ENCODE data around the gene SLC6A1. TPM values are rescaled to one million over a fixed set of nuclear protein-coding genes. Genes with fewer than 3 reads are reported as not detected.
A peak's percentile ranks its signal among the peaks of the same experiment; 100 is the strongest.

The SLC6A1 gene
- total RNA-seq, 1 donor from 2014 or later = 7.5 TPM

GRCh38 chr3:11019116-11019819 is 26.7 kb downstream of the SLC6A1 start:
- Mint-ChIP-seq H3K4me3 (ENCODE audit: unreplicated experiment) (no peak overlapping the region), H3K27ac (ENCODE audit: unreplicated experiment) (peak overlapping the region; percentile 34), H3K36me3 (ENCODE audit: low read depth, unreplicated experiment) (peaks cover 15% of the 10 kb centered on the region), H3K27me3 (ENCODE audit: unreplicated experiment) (peaks cover 6% of the 10 kb centered on the region), H3K9me3 (ENCODE audit: unreplicated experiment) (no peaks in the 10 kb centered on the region), H3K4me1 (ENCODE audit: unreplicated experiment) (peaks cover 30% of the 10 kb centered on the region)
- no peak for DNase-seq (ENCODE audit: low spot score)
- no peak for TF ChIP-seq CTCF (IDR thresholded peaks at IDR 0.05; ENCODE audit: unreplicated experiment)

- Mint-ChIP-seq H3K27ac (ENCODE audit: unreplicated experiment) (no peak overlapping the region), H3K27me3 (ENCODE audit: unreplicated experiment) (peaks cover 6% of the 10 kb centered on the region)
- TF ChIP-seq CTCF (IDR thresholded peaks at IDR 0.05; ENCODE audit: unreplicated experiment) = no peak
Measured at GRCh38 chr3:11020764-11021163, 28.2 kb downstream of the SLC6A1 start.

GRCh38 chr3:11021611-11022011 is 29.1 kb downstream of the SLC6A1 start:
- Mint-ChIP-seq H3K4me3 (ENCODE audit: unreplicated experiment) (no peak overlapping the region), H3K27ac (ENCODE audit: unreplicated experiment) (no peak overlapping the region), H3K27me3 (ENCODE audit: unreplicated experiment) (peaks cover 6% of the 10 kb centered on the region), H3K9me3 (ENCODE audit: unreplicated experiment) (peaks cover 6% of the 10 kb centered on the region), H3K4me1 (ENCODE audit: unreplicated experiment) (peaks cover 24% of the 10 kb centered on the region), H3K36me3 (ENCODE audit: low read depth, unreplicated experiment) (peaks cover 35% of the 10 kb centered on the region)
- no peak for TF ChIP-seq CTCF (IDR thresholded peaks at IDR 0.05; ENCODE audit: unreplicated experiment)
- no peak for DNase-seq (ENCODE audit: low spot score)

More at GRCh38 chr3:11020764-11021163, 28.2 kb downstream of the SLC6A1 start:
- Mint-ChIP-seq H3K36me3 (ENCODE audit: low read depth, unreplicated experiment) (peaks cover 27% of the 10 kb centered on the region), H3K4me3 (ENCODE audit: unreplicated experiment) (no peak overlapping the region), H3K4me1 (ENCODE audit: unreplicated experiment) (peaks cover 28% of the 10 kb centered on the region), H3K9me3 (ENCODE audit: unreplicated experiment) (peaks cover under 1% of the 10 kb centered on the region)
- DNase-seq (ENCODE audit: low spot score) = no peak

GRCh38 chr3:11022115-11022514 is 29.6 kb downstream of the SLC6A1 start:
- Mint-ChIP-seq H3K4me1 (ENCODE audit: unreplicated experiment) (peaks cover 20% of the 10 kb centered on the region), H3K36me3 (ENCODE audit: low read depth, unreplicated experiment) (peaks cover 40% of the 10 kb centered on the region), H3K27me3 (ENCODE audit: unreplicated experiment) (peaks cover 6% of the 10 kb centered on the region), H3K27ac (ENCODE audit: unreplicated experiment) (no peak overlapping the region), H3K9me3 (ENCODE audit: unreplicated experiment) (peaks cover 6% of the 10 kb centered on the region), H3K4me3 (ENCODE audit: unreplicated experiment) (no peak overlapping the region)
- DNase-seq (ENCODE audit: low spot score) = no peak
- TF ChIP-seq CTCF (IDR thresholded peaks at IDR 0.05; ENCODE audit: unreplicated experiment) = no peak

- no peak for TF ChIP-seq CTCF (IDR thresholded peaks at IDR 0.05; ENCODE audit: unreplicated experiment)
- Mint-ChIP-seq H3K36me3 (ENCODE audit: low read depth, unreplicated experiment) (peaks cover 47% of the 10 kb centered on the region), H3K9me3 (ENCODE audit: unreplicated experiment) (peaks cover 6% of the 10 kb centered on the region), H3K4me1 (ENCODE audit: unreplicated experiment) (peaks cover 3% of the 10 kb centered on the region), H3K4me3 (ENCODE audit: unreplicated experiment) (no peak overlapping the region), H3K27ac (ENCODE audit: unreplicated experiment) (no peak overlapping the region), H3K27me3 (ENCODE audit: unreplicated experiment) (peaks cover 8% of the 10 kb centered on the region)
- no peak for DNase-seq (ENCODE audit: low spot score)
Measured at GRCh38 chr3:11024181-11024580, 31.6 kb downstream of the SLC6A1 start.
